Measurements from ENCODE around the gene FNBP1.

DNA sequence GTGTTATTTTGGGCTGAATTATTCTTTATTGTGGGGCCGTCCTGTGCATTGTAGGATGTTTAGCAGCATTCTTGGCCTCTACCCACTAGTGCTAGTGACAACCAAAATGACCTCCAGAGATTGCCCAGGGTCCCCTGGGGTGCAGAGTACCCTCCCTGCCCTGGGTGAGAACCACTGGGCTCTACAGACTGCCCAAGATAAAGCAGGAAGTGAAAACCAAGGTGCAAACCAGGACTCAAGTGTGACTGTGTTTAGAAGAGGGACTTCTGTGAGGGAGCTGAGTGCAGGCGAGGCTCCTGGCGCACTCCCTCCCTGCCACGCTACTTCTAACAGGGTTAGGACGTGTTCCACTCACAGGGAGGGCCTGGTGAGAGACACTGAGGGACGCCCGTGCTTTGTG lies 166.2 kb downstream of the FNBP1 start:
- TF ChIP-seq YY1 (IDR thresholded peaks at IDR 0.05; ENCODE audit: insufficient read depth, insufficient read length) (no peak), ZNF274 (IDR thresholded peaks at IDR 0.05; ENCODE audit: low read depth, low read length) (no peak), SUZ12 (IDR thresholded peaks at IDR 0.05; ENCODE audit: extremely low read depth, insufficient read depth, insufficient read length) (no peak)
